NCI-H82 treated with DMSO at 0.1 percent for 48 hours (cell line): ENCODE data around the gene PLXDC1.

Experiments used
- DNase-seq: peaks from one replicate; lab custom pipeline; 2025; ENCODE audit not compliant: unreplicated experiment; lab: John Stamatoyannopoulos, UW

PLXDC1 gene

GRCh38 chr17:39098588-39098987, 52.8 kb downstream of the PLXDC1 start:
- DNase-seq = no peak

- no peak for DNase-seq
Measured at GRCh38 chr17:39097537-39097936, 53.9 kb downstream of the PLXDC1 start.

- DNase-seq = peak; percentile 94
Measured at GRCh38 chr17:39097150-39097519, 54.3 kb downstream of the PLXDC1 start.

DNA sequence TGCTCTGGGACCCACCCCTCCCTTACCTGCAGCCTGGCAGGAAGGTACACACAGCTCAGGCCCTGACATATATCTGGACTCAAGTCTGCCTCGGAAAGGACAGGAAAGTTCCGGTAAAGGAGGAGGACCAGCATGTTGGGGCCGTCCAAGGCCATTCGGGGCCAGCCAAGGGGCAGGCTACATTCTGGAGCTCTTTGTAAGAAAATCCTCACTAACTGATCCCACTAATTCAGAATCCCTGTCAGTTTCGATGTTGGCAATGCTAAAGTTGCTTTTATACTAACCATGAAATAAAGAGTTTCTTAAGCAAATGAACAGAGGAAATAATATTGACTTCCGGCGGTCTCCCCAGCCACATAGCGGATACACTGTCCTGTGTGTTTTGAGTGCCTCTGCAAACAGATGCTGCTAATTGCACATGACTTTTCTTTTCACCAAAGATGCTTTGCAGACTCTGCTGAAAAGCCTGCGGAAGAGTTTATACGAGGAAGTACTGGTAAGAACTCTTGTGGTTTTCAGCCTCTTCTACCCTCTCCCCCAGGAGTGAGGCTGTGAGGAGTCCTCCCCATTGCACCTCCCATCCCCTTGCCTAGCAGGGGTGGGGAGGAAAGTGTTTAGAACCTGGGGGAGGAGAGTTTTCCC, 54.8 kb downstream of the PLXDC1 start:
- DNase-seq = no peak

DNA sequence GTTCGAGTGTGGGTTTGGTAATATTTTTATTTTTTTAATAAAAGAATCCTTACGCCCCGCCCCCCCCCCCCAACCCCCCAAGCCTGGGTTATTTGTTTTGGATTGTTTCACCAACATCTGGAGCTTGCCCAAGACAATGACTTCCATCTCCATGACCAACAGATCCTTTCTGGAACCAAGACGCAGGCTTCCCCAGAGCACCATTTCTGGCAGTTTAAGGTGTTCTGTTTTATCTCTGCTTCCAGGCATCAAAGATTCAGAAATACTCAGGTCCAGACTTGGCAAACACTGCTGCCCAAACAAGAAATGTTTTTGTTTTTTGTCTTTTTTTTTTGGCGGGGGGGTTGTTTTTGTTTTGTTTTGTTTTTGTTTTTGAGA, 56.1 kb downstream of the PLXDC1 start:
- DNase-seq = no peak

GRCh38 chr17:39094607-39095308, 56.7 kb downstream of the PLXDC1 start:
- DNase-seq = no peak

DNA sequence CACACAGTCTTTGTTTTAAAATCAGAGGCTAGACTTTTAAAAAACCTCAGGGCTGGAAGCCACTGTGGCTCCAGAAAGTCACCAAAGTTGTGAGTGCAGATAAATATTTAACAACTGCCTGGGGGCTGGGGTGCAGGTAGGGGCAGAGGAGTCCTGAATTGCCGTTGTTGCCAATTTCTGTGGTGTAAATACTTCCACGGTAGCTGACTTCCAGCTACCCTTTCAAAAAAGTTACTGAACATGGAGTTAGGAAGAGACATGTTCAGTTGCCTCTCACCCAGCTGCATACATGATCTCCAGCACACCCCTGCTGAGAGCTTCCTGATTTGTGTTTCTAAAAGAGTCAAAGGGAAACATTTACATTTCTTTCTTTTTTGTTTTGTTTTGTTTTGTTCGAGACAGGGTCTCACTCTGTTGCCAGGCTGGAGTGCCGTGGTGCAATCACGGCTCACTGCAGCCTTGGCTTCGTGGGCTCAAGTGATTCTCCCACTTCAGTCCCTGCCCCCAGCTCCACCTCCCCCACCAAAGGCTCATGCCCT, 58.7 kb downstream of the PLXDC1 start:
- DNase-seq = no peak

DNA sequence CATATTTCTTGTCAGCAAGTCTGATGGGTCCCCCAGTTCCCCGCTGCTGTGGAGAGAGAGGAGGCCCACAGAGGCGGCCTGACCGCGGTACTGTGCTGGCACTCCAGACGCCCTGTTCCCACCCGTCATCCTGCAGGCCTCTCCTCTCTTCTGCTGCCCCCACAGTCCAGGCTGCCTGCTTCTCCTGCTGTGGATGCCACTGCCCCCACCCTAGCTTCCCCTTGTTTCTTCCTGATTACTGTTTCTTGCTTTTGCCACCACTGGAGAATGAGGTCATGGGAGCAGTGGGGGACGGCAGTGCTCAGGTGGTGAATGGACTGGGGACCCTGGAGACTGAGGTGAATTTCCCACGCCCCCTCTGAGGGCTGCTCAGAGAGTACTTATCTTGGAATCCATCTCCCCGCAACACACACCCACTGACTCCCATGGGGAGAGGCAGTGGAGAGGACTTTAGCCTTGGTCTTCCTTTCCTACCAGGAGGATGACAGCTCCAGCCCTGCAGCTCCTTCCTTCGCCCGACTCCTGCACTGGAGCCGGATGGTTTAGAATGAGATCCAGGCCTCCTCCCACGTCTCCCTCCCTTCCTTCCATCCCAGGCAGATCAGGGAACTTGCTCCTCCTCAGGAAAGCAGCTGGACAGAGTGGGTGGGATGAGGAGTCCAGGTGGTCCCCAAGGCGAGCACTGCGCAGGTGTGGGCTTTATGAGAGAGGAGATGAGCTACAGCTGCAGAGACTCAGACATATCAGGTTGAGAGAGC, 60.4 kb downstream of the PLXDC1 start:
- DNase-seq = no peak

- no peak for DNase-seq
Measured at GRCh38 chr17:39090400-39090799, 61.0 kb downstream of the PLXDC1 start.

DNA sequence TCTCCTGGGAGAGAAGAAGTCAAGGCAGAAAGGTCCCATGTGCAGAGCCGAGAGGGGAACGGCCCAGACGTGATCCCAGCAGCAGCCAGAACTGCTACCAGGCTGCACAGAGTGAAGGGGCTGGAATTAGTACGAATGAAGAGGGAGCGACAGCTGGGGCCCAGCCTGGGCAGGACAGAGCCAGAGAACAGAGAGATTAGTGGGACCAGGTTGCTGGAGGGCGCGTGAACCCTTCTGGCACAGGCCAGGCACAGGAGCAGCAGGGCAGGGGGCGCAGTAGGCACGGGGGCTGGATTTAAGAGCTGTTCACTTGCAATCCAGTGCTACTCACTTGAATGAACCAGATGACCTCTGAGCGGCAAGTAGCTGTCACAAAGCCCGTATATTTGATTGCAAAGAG, 66.9 kb downstream of the PLXDC1 start:
- DNase-seq = peak; percentile 78

DNA sequence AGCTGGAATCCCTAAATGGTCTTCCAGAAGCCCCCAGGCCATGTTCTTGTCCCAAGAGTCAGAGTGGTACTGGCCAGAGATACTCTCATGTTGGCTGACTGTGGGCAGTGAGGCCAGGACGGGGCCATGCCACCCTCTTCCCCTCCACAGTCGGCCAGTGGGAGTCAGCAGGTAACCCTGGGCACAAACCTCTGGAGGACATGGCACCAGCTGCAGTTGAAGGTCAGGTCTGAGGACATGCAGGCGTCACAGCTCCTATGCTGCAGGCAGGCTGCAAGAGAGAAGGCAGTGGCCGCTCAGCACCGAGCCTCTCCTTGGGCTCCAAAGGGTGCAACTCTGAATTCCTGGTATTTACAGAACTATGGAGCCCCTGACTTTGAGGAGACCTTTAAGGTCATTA, 68.2 kb downstream of the PLXDC1 start:
- DNase-seq = no peak

DNA sequence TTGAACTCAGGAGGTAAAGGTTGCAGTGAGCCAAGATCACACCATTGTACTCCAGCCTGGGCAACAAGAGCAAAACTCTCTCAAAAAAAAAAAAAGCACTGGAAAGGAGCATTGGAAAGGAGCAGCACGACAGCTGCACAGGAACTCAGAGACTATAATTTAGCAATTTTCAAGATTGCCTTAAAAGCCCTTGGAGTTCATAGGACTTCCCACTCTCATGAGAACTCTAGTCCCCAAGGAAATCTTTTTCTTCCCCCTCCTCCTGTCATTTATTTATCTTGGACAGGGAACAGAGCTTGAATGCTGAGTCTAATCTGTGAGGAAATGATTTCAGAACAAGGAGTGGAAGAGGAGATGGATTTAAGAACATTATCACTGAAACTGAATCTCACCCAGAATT, 69.0 kb downstream of the PLXDC1 start:
- DNase-seq = no peak

- DNase-seq = no peak
Measured at GRCh38 chr17:39081851-39082250, 69.6 kb downstream of the PLXDC1 start.

DNA sequence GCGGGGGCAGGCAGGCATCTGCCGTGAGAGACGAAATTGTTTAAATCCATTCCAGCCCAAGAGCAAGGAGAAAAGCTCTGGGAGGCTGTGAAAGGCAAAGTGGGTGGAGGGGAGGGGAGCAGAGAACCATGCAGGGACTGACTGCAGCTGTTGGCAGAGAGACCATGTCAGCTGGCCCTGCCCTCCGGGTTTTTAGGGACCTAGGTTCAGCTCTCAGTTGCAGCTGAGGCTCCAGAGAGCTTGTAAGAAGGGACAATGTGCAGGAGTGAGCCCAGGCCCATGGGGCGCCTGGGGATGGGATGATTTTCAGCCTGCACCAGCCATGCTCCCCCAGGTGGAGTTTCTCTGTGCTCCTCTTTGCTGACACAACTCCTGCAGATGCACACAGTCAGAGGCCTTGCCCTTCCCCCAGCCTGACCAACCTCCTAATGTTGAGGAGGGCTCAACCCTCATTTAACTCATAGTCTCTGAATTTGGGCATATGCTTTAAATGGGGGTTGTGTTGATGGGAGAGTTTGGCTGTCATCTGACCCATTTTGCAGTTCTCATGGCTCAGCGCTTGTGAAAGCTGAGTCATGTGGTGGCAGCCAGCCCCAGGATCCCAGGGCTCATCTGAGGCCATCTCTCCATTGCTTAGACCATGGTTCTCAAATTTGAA, 70.9 kb downstream of the PLXDC1 start:
- DNase-seq = peak; percentile 82

GRCh38 chr17:39079836-39080235, 71.6 kb downstream of the PLXDC1 start:
- peak; percentile 84 for DNase-seq

GRCh38 chr17:39077866-39078265, 73.6 kb downstream of the PLXDC1 start:
- DNase-seq = no peak

DNA sequence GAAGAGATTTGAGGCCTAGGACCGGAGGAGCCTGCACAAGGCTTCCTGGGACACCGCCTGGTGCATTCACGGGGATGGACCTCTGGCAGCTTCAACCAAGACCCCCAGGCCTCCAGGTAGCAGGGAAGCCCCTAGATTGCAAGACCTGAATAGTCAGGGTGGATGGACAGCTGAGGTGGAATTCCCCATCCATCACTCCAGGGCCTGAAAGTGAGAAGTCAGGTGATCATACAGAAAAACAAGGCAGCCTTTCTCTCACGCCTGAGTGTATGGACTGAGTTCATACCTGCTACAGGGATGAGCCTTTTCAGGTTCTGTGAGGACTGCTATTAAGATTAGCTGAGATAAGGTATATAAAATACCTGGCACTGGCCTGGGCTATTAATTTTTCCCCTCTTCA, 74.2 kb downstream of the PLXDC1 start:
- no peak for DNase-seq

DNA sequence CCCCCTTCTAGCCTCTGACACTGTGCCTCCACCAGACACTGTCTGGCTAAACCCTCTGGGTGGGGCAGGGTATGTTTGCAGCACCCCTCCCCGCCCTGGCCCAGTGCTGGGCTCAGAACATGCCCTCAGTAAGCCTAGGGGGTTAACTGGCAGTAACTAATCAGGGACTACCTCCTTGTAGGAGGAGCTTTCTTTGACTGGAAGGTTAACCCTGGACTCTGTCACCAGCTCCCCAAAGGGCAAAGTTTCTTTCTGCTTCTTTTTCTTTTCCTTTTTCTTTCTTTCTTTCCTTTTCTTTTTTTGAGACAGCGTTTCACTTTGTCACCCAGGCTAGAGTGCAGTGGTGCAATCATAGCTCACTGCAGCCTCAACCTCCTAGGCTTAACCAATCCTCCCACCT, 76.8 kb downstream of the PLXDC1 start:
- no peak for DNase-seq

DNA sequence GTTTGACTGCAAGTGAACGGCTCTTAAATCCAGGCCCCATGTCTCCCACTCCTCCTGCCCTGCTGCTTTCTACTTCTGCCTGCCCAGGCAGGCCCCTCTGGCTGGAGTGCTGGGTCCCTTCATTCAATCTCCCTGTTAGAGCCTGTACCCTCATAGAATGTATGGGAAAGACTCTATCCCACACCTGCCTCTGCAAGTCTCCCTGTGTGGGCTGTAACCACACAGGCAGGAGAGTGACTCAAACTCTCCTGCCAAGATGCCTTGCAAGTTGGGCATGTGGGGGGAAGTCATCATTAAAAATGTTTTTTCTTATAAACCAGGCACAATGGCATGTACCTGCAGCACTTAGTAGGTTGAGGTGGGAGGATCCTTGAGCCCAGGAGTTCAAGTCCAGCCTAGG, 77.5 kb downstream of the PLXDC1 start:
- no peak for DNase-seq

- DNase-seq = no peak
Measured at GRCh38 chr17:39073353-39073752, 78.1 kb downstream of the PLXDC1 start.

DNA sequence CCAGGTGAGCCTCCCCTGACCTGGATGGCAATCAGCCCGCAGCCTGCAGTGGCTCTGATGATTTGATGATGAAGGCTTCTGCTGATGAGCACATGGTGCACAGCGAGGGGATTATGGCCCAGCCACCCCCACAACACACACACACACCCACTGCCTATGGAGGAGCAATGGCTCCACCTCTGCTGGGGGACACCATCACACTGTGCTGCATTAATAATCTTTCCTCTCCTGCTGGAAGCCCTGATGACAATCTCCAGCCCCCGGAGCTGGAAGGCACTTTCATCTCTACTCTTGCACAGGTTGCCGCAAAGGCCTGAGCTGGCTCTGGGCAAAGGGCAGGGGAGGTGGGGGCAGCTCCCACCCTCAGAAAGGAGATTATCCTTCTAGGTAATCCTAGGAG, 79.9 kb downstream of the PLXDC1 start:
- DNase-seq = peak; percentile 80
